Caco-2 (cell line): ENCODE data around the gene GMEB1. TPM values are rescaled to one million over a fixed set of nuclear protein-coding genes. Genes with fewer than 3 reads are reported as not detected.
"Not testable (repeated sequence)": the region's sequence is repeated elsewhere in the genome, so short reads cannot be mapped to it uniquely, and the experiment has no call there.

Experiments
- BruUV-seq: library from RNA; stranded (reverse); fragments of 400-500 nt; replicated peaks from 2 replicates; lab custom pipeline; 2021; lab: Mats Ljungman, UMichigan
- CTCF ChIA-PET: fragments of 300-600 bp; sonication (Branson Sonifier 250); formaldehyde crosslinking; loops from one replicate; lab custom pipeline; 2022; ENCODE audit warnings: antibody characterized with exemption; lab: Charles Lee
- POLR2A ChIA-PET: fragments of 300-600 bp; sonication (Branson Sonifier 250); formaldehyde crosslinking; loops from one replicate; lab custom pipeline; 2022; ENCODE audit warnings: antibody characterized with exemption; lab: Charles Lee
- DNase-seq, 2 experiments: peaks; one replicate each; pipeline versions ENCODE4 v3.0.0 to v3.0.0-alpha.2; 2020 to 2022
- H3K27me3 ChIP-seq: replicated peaks from 2 replicates; pipeline ENCODE4 v1.6.0; 2011; ENCODE audit warnings: low read length; ENCODE audit not compliant: control insufficient read depth, insufficient read depth
- H3K36me3 ChIP-seq: 2 replicates; pipeline ENCODE4 v1.5.1; 2011; ENCODE audit warnings: low read length; ENCODE audit not compliant: control insufficient read depth, insufficient read depth
- H3K4me1 ChIP-seq: fragments of 250-450 bp; sonication (Bioruptor Pico); 2 replicates; pipeline ENCODE4 v1.5.1; 2020; ENCODE audit warnings: mild to moderate bottlenecking
- H3K4me3 ChIP-seq: 2 replicates; pipeline ENCODE4 v1.5.1; 2011; ENCODE audit warnings: low read depth, mild to moderate bottlenecking, control low read depth, low read length
- H3K9me3 ChIP-seq: fragments of 250-450 bp; sonication (Bioruptor Pico); 2 replicates; pipeline ENCODE4 v1.5.1; 2020; ENCODE audit warnings: mild to moderate bottlenecking, moderate library complexity
- H3K27ac Mint-ChIP-seq: one replicate; pipeline ENCODE4 v1.8.0; 2022; ENCODE audit warnings: mixed read lengths; ENCODE audit not compliant: unreplicated experiment
- H3K27me3 Mint-ChIP-seq: one replicate; pipeline ENCODE4 v1.8.0; 2022; ENCODE audit warnings: mixed read lengths; ENCODE audit not compliant: insufficient read depth, unreplicated experiment
- H3K36me3 Mint-ChIP-seq: one replicate; pipeline ENCODE4 v1.8.0; 2022; ENCODE audit warnings: mild to moderate bottlenecking, mixed read lengths; ENCODE audit not compliant: insufficient read depth, unreplicated experiment
- H3K4me1 Mint-ChIP-seq: one replicate; pipeline ENCODE4 v1.8.0; 2022; ENCODE audit warnings: low read depth, mixed read lengths; ENCODE audit not compliant: unreplicated experiment
- H3K4me3 Mint-ChIP-seq: one replicate; pipeline ENCODE4 v1.8.0; 2022; ENCODE audit warnings: mild to moderate bottlenecking, moderate library complexity, mixed read lengths; ENCODE audit not compliant: unreplicated experiment
- H3K9me3 Mint-ChIP-seq: one replicate; pipeline ENCODE4 v1.8.0; 2022; ENCODE audit warnings: mixed read lengths; ENCODE audit not compliant: unreplicated experiment
- intact Hi-C: fragments of 100-400 bp; cut with micrococcal nuclease; formaldehyde crosslinking; loops from one replicate; pipeline ENCODE4 v1.10.0; 2022; ENCODE audit not compliant: unreplicated experiment
- total RNA-seq: library from RNA; stranded (reverse); gene quantifications from 2 replicates; pipeline ENCODE4 v1.2.3, GENCODE V29; 2022
- TF ChIP-seq, protein P1 (sequence below), 2 experiments: fragments of 200-600 bp in 1 of 2; IDR thresholded peaks; 1 replicate in 1 of 2; 2 replicates in 1 of 2; pipeline versions ENCODE4 v1.5.1 to v1.8.0; 2011 to 2022; ENCODE audit warnings: antibody characterized with exemption in 1 of 2, control low read depth in 1 of 2, inconsistent platforms in 1 of 2, low read depth in 1 of 2, low read length in 1 of 2, mild to moderate bottlenecking in 1 of 2, moderate library complexity in 1 of 2; ENCODE audit not compliant: insufficient read depth in 1 of 2, severe bottlenecking in 1 of 2, unreplicated experiment in 1 of 2

The GMEB1 gene
- total RNA-seq, 1 experiment from 2014 or later, result 5.2 TPM

DNA sequence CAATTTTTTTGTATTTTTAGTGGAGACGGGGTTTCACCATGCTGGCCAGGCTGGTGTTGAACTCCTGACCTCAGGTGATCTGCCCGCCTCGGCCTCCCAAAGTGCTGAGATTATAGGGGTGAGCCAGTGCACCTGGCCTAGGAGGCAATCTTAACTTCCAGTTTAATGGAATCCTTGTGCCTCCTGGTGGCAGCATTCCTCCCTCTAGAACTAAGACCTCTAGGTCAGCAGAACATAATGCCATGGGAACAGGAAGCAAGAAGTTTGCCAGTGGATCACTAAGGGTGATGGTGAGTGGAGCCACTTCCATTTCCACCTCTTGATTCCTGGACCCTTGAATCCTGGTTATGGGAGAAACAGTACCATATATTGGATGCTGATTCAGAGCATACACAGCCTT is 14.7 kb upstream of the GMEB1 start:
- H3K27me3 ChIP-seq, H3K36me3 Mint-ChIP-seq, H3K4me3 Mint-ChIP-seq, H3K27me3 Mint-ChIP-seq, H3K9me3 Mint-ChIP-seq, CTCF ChIA-PET, H3K4me3 ChIP-seq, H3K27ac Mint-ChIP-seq, H3K4me1 Mint-ChIP-seq, H3K4me1 ChIP-seq, intact Hi-C loops, BruUV-seq, H3K36me3 ChIP-seq, POLR2A ChIA-PET, H3K9me3 ChIP-seq: not testable (repeated sequence)
- DNase-seq, result peak; percentile 34 to 44
- TF ChIP-seq, protein P1, sequence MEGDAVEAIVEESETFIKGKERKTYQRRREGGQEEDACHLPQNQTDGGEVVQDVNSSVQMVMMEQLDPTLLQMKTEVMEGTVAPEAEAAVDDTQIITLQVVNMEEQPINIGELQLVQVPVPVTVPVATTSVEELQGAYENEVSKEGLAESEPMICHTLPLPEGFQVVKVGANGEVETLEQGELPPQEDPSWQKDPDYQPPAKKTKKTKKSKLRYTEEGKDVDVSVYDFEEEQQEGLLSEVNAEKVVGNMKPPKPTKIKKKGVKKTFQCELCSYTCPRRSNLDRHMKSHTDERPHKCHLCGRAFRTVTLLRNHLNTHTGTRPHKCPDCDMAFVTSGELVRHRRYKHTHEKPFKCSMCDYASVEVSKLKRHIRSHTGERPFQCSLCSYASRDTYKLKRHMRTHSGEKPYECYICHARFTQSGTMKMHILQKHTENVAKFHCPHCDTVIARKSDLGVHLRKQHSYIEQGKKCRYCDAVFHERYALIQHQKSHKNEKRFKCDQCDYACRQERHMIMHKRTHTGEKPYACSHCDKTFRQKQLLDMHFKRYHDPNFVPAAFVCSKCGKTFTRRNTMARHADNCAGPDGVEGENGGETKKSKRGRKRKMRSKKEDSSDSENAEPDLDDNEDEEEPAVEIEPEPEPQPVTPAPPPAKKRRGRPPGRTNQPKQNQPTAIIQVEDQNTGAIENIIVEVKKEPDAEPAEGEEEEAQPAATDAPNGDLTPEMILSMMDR (IDR thresholded peaks at IDR 0.05; ENCODE audit: insufficient read depth in 1 of 2, low read depth in 1 of 2, low read length in 1 of 2, severe bottlenecking in 1 of 2, unreplicated experiment in 1 of 2), result peak; percentile 21 to 36

DNA sequence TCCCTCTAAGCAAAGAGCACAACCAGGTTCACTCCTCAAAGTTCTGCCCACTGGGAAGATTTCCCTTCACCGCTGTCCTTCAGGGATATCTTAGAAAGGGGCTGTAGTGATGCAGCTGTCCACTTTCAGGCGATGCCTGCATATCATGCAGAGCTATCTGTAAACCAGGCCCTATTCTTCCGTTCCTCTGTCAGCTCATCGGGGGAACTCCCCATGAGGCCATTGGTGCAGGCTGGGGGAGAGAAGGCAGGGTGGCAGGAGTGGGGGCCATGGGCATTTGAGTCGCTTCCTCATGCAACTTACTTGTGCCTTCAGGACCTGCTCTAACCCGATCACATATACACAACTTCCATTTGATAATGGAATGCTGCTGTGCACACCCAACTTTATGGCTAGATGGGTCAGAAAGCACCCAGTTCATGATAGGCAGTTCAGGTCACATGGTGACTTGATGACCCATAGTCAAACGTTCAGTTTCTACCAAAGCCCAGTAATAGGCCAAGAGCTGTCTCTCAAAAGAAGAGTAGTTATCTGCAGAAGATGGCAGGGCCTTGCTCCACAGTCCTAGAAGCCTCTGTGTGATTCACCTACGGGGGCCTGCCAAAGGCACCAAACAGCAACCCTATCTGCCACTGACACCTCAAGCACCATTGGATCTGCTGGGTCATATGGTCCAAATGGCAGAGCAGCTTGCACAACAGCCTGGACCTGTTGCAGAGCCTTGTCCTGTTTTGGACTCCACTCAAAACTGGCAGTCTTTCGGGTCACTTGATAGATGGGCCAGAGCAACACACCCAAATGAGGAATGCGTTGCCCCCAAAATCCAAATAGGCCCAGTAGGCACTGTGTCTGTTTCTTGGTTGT is 12.9 kb upstream of the GMEB1 start:
- not testable (repeated sequence) for H3K9me3 ChIP-seq

DNA sequence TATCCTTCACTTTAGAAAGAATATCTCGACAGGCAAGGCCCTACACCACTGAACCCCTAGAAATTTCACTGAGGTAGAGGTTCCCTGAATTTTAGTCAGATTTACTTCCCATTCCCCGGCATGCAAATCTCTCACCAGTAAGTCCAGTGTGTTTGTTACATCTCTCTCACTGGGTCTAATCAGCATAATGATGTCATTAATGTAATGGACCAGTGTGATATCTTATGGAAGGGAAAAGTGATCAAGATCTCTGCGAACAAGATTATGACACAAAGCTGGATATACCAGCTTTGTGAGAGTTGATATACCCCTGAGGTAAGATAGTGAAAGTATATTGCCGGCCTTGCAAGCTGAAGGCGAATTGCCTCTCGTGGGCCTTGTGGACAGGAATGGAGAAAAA is 12.2 kb upstream of the GMEB1 start:
- H3K9me3 Mint-ChIP-seq, result no peaks in the 10 kb centered on the region
- no TSS peak for BruUV-seq
- no peaks in the 10 kb centered on the region for H3K4me1 ChIP-seq
- no peak for DNase-seq
- H3K36me3 Mint-ChIP-seq, result no peaks in the 10 kb centered on the region
- no peak overlapping the region for H3K4me3 ChIP-seq
- H3K27me3 ChIP-seq, result no peaks in the 10 kb centered on the region
- H3K4me1 Mint-ChIP-seq, result no peaks in the 10 kb centered on the region
- H3K36me3 ChIP-seq, result no peaks in the 10 kb centered on the region
- no peak overlapping the region for H3K4me3 Mint-ChIP-seq
- CTCF ChIA-PET, result no interaction called here
- intact Hi-C loops, result no loop called here
- H3K27me3 Mint-ChIP-seq, result no peaks in the 10 kb centered on the region
- POLR2A ChIA-PET, result interaction anchor here (0.5 to 0.6 kb wide), 2 partner anchors 13 to 191 kb away, joined by 4 to 6 read pairs; partner anchors contain the start of gene TAF12
- no peaks in the 10 kb centered on the region for H3K9me3 ChIP-seq
- H3K27ac Mint-ChIP-seq, result no peak overlapping the region
- TF ChIP-seq, protein P1 (IDR thresholded peaks at IDR 0.05; ENCODE audit: insufficient read depth in 1 of 2, low read depth in 1 of 2, low read length in 1 of 2, severe bottlenecking in 1 of 2, unreplicated experiment in 1 of 2), result no peak

More for the DNA sequence above, 12.9 kb upstream of the GMEB1 start:
- CTCF ChIA-PET, result interaction anchor here (0.6 kb wide), 1 partner anchor 81 kb away, joined by 3 read pairs; no protein-coding TSS in a partner anchor
- H3K4me3 ChIP-seq, H3K36me3 Mint-ChIP-seq, H3K27me3 ChIP-seq, H3K4me1 Mint-ChIP-seq, H3K27me3 Mint-ChIP-seq, DNase-seq, BruUV-seq, H3K4me1 ChIP-seq, H3K36me3 ChIP-seq, H3K9me3 Mint-ChIP-seq, H3K4me3 Mint-ChIP-seq, intact Hi-C loops, H3K27ac Mint-ChIP-seq: not testable (repeated sequence)
- POLR2A ChIA-PET, result interaction anchor here (0.5 to 1.0 kb wide), 2 partner anchors 13 kb away, joined by 6 to 9 read pairs; partner anchors contain the start of genes GMEB1 and TAF12
